NK-92 (cell line): Measurements from ENCODE around the gene URAD.

Experiments used
- DNase-seq: peaks from one replicate; lab custom pipeline; 2025; ENCODE audit not compliant: unreplicated experiment; lab: John Stamatoyannopoulos, UW

Gene URAD

GRCh38 chr13:28001049-28001448 lies 12.6 kb upstream of the URAD start:
- no peak for DNase-seq

DNA sequence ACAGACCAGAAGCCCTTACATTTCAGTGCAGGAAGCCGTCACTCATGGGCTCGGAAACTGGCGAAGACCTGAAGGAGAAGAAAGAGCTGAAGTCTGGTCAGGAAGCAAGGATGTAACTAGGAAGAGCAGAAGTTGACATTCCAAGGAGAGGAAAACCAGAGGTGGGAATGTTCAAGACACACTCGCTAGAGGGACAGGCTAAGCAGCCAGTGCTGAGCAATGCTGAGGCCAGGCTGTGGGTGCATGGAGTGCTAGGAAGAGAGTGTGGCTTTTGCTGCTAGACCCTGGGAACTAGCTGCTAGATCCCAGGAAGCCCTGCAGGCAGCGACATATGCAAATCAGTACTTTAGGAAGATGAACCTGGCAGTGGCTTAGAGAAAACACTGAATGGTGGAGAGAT lies 12.1 kb upstream of the URAD start:
- no peak for DNase-seq

DNA sequence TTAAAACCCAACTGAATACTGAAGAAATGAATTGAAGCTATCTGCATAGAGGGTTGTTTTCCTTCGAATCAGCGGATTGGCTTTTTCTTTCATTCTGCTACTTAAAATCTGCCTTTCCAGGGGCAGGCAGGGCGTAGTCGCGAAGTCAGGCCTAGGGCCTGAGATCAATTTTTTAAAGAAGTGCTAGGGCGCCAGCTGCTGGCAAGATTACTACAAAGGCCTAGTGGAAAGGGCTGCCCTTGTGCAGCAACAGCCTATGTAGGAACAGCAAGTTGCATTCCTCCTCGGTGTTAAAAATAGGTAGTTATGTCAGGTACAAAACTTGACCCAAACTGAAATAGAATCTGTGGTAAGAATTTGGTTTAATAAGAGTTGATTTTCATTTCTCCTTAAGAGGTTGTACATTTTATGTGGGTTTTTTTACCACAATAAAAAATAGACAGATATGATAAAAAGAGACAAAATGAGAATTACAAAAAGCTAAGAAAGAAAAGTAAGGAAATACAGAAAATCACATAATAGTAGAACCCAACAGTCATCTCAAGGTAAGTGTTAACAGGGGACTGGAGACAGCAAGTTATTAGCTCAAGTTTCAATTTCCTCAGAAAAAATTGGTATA lies 9.5 kb upstream of the URAD start:
- no peak for DNase-seq

- DNase-seq = no peak
Observed at GRCh38 chr13:27991881-27992280, 3.4 kb upstream of the URAD start.

GRCh38 chr13:27985600-27985999 lies 2.9 kb downstream of the URAD start:
- DNase-seq = no peak

DNA sequence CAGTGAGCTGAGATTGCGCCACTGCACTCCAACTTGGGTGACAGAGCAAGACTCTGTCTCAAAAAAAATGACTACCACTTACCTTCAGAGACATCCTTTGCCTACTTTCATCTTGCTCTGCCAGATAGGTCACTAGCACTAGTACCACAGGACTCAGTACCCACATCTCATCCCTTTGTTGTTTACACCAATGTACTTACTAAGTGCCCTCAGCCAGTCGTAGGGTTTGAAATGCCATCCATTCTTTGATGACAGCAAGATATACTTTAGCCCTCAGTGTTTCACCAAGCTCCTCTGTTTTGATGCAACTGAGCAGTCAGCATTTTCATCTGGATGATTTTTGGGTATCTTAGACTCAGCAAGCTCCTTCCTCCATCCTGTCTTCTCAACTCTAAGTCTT lies 6.1 kb downstream of the URAD start:
- no peak for DNase-seq

- no peak for DNase-seq
Observed at GRCh38 chr13:27981006-27981708, 7.3 kb downstream of the URAD start.

DNA sequence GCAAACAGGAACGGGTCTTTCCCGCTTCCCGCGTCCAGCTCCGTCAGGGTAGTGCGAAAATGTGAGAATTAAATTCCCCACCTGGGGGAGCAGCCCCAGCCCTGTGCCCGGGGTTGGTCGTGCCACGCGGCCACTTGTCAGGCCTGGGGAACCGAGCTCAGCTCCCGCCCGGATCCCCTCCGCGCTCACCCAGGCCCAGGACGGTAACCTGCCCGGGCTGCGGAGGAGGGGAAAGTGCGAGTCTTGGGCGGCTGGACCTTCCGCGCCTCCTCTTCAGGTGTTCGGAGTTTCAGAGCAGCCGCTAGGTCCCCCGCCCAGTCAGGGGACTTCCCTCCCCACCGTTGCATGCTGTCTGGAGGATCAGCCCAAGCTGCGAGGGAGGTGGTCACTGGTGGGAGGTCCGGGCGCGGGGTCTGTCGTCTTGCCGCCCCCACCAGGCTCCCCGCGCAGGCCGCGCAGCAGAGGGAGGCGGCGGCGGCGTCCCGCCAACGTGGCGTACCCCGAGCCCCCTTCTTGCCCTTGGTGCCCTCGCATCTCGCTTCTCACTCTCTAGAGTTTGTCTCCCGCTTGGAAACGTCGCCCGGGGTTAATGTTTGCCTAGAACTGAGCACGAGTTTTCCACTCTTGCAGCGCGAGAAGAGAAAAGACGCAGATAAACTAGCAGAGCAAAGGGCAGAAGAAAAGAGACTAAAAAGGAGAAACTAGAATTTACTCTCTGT lies 8.1 kb downstream of the URAD start:
- no peak for DNase-seq

DNA sequence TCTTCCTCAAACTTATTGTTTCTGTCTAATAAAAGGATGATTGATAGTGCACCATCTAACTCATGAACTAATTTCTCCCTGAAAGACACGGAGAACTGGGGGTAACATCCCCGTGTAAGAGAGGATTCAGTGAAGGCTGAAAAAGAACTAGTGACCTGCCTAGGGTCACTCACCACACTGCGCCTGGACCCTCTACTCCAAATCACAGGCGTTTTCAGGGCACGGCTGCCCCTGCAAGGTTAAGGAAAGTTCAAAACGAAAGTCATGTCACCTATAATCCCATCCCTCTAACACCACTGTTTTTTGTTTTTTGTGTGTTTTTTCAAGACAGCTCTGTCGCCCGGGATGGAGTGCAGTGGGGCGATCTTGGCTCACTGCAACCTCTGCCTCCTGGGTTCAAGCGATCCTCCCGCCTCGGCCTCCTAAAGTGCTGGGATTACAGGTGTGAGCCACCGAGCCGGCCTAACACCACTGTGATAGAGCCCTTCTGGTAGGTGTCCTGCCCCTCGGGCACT lies 8.7 kb downstream of the URAD start:
- DNase-seq = no peak

DNA sequence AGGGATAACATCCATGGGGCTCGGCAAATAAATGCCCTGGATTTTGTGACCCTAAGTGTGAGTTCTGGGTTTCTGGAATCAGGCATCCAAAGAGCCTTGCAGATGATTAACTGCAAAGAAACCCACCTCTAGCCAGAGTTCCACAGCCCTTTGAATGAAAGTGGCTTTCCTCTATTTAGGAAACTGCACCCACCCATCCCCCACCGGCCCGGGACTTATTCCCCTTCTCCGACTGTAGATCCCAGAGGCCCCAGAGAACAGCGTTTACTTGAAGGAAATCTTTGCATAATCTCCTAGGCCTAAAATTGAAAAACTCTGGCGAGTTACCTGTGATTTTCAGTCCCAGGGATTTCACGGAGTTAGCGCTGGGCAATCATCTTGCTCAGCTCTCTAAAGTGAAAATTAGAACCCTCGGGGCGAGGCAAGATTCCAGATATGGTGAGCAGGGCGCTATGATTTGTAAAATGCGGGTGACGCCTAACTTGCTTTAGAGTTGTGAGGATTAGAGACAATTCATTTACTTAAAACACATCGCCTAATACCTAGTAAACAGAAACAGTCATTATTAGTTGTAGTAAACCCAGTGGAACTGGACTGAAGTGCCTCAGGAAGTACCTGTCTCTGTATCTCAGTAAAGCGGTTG lies 9.4 kb downstream of the URAD start:
- DNase-seq = no peak

DNA sequence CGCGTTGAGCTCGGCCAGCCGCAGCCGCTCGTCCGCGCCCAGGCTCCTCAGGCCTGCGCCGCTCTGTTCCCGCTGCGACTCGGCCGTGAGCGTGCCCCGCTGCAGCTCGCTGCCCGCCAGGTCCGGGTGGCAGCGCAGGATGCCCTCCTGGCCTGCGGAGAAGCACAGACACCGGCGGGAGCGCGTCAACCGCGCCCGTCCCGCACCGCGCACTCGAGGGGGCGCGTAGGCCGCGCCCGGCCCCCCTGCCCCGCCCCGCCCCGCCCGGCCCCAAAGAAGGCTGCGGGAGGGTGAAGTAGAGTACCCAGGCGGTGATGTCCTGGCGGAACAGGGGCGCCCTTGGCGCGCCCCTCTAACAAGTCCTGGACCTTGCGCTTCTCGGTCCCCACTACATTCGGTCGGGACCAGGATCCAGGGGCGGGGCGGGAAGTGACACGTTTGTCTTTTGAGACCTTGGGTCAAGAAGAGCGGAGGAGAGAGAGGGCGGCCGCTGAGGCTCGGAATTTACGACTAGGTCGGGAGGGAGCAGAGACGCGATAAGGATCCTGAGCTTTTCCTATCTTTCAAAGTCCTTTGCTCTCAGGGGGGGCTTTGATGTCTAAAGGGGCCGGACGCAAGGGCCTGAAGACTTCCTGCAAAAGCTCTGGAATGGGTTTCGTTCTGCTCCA lies 10.1 kb downstream of the URAD start:
- no peak for DNase-seq

DNA sequence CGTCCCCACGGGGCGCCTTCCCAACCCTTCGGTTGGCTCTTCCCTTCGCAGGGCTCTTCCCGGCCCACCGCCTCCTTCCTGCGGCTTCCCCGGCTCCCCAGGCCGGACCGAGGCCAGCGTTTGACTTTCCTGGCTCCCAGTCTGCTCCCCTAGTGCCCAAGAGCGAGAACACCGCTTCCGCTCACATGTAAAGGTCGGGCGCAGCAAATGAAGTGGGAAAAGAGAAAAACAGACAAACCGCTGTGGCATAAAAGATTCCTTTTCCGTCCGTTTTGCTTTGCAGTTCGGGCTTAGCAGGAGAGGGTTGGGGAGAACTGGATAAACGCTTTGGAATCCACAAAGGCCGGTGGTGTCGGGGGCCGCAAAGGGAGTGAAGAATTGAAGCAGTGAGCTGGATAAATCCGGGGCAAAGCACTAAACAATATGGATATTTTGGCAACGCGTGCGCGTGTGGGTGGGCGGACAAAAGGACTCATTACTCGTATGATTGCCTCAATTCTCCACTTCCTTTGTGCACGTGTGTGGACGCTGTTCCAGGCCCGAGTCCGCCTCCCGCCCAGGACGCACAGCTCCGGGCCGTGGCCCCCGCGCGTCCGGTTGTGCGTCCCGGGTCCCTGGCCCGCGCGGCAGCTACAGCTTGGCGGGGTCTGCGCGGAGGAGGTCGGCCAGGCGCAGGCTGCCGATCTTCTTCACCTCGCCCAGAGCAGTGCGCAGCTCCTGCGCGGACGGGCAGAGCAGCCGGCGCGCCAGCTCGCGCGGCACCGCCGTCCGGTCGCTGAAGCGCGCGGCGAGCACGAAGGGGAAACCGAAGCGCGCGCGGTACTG lies 10.8 kb downstream of the URAD start:
- DNase-seq = no peak

DNA sequence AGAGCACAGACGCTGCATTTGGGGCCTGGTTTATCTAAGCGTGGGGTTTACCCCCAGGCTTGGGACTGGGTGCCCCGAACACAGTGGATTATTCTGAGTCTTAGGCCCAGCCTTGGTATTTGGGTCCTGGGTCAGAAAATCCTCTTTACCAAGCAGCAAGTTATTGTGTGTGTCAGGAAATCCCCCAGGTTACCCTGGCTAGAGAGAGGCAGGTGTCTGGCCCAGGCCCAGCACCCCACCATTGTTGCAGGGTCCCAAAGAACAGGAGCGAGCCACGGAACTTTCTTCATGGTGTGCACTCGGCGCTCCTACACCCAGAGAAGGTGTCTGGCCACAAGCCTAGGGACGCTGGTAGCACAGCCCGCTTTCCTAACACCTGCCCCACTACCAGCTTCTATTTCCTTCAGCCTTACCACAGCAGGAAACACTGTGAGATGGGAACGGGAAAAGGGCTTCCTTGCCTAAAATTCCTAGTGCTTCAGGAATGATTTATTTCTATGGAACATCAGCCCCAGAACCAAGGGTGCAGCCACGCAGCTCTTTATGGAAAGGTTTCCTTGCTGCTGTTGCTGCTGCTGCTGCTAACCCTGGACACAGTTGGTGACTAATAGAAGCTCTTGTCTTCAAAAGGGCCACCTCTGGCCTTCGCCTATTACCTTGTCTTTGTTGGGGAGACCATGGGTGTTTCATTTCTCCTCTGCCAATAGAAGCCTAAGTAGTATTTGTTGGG lies 12.0 kb downstream of the URAD start:
- no peak for DNase-seq

DNA sequence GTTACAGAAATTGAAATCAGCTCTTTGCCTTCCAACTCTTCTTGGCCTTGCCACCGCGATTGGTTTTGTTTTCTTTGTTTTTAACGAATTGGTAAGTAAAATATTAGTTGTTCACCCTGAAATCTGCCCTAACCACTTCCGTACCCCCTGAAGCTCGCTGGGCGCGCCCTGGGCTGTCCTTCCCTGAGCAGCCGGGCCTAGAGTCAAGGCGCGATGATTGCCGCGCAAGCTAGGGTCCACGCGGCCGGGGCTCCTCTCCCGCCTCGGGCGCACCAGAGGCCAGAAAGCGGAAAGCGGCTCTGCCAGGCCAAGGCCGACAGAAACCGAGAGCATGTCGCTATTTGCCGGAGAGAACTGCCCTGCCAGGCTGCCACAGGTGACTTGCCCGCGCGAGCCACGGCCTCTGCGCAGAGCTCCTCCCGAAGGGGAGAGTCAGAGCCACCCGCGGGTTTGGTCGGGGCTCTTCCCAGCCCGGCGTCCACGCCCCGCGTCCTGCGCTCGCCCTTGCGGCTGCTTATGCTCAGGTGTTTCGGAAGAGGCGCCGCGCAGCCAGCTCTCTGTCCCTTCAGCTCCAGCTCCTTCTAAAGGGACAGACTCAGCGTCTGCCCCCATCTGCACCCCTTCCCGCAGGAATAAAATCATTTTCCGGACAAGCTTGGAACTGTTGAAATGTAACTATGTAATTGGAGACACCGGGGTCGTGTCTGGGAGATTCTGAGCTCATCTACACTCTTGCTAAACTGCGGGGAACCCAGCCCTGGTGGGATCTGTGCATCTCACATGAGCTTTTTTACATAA lies 12.7 kb downstream of the URAD start:
- no peak for DNase-seq

- DNase-seq = no peak
Observed at GRCh38 chr13:27973961-27974662, 14.4 kb downstream of the URAD start.

DNA sequence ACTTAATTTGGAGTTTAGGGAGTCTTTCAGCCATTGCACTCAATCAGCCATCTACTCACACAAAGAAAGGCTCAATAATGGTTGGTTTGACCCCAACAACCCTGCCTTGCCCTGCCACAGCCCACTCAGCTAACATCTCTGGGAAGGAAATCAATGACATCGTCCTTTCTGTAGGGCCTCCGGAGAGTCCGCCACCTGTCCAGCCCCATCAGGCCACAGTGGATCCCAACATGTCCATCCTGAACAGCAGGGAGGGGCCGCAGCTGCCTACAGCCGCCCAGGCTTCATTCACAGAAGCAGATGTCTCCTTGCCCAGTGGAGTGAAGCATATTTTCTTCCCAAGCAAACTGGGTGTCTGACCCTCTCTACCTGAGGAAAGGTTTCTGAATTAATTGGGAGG lies 15.2 kb downstream of the URAD start:
- no peak for DNase-seq

DNA sequence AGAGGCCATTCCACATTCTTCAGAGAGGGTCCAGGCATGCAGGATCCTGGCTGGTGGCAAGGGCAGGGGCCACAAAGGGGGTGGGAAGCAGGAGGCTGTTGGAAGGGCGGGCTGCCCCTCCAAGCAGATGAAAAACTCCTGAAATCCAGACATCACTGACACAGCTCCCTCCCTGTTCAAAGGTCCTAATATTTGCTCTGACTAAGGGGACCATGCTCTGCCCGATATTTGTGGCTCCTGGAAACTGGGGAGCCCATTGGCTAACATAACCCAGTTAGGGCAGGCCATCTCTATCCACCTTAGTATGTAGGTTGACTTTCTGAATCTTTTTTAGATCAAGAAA lies 16.0 kb downstream of the URAD start:
- DNase-seq = no peak

DNA sequence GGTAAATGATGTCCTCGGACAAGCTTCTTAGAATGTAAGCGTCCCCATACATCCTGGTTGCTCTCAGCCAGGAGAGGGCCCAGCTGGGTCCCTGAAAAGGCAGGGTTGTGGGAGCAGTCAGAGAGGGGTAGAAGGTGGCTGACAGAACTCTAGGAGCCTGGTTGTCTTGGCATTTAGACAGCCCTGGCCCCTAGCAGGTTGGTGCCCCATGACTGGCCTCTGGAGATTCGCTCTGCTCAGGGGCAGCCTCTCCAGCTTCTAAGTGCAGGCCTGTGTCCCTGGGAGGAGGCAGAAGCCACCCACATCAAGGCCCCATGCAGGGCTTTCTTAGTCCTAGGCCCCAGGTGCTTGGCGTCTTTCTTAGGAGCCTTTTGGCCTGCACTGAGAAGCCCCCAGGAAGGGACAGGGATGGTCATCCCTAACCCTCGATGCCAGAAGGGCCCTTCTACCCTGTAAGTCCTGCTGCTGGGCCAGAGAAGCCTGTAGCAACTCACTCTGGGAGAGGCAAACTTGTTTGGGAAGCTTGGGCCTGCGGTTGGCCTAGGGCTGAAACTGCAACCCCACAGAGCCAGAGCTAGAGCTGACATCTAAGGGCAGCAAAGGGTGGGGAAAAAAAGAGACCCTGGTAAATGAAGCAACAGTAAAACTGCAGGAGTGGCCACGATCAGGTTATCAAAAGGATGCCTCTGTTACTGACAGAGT lies 16.6 kb downstream of the URAD start:
- no peak for DNase-seq
